SK-N-MC (cell line): ENCODE measurements around the gene FMR1.

Source experiments
- EZH2 ChIP-seq: fragments of 200-600 bp; sonication (generic); IDR thresholded peaks from one replicate; pipeline ENCODE4 v1.6.1; 2017; ENCODE audit warnings: antibody characterized with exemption
- POLR2AphosphoS5 ChIP-seq: IDR thresholded peaks from 2 replicates; pipeline ENCODE4 v1.6.1; 2012; ENCODE audit warnings: mild to moderate bottlenecking, low read depth, low read length, borderline replicate concordance

GRCh38 chrX:147916375-147916968 is 4.8 kb downstream of the FMR1 start:
- TF ChIP-seq EZH2 (no peak), POLR2AphosphoS5 (no peak)
